Effector memory CD4-positive, alpha-beta T cell (primary cell): ENCODE data around the gene IL1B.
"Not testable (repeated sequence)": the region's sequence is repeated elsewhere in the genome, so short reads cannot be mapped to it uniquely, and the experiment has no call there.

ENCODE experiments used
- DNase-seq, 3 donors: peaks; one replicate each; pipeline ENCODE4 v3.0.0-alpha.2; 2020
- H3K27ac ChIP-seq: 2 replicates; pipeline ENCODE4 v1.7.0; 2013; ENCODE audit warnings: mild to moderate bottlenecking, low read length, moderate library complexity; ENCODE audit not compliant: insufficient read depth, poor library complexity, severe bottlenecking
- H3K27me3 ChIP-seq: replicated peaks from 2 replicates; pipeline ENCODE4 v1.7.0; 2013; ENCODE audit warnings: mild to moderate bottlenecking, low read length; ENCODE audit not compliant: insufficient read depth, control insufficient read depth, poor library complexity, severe bottlenecking
- H3K36me3 ChIP-seq: 2 replicates; pipeline ENCODE4 v1.7.0; 2013; ENCODE audit warnings: mild to moderate bottlenecking, low read length, moderate library complexity; ENCODE audit not compliant: control insufficient read depth, insufficient read depth
- H3K4me1 ChIP-seq: 2 replicates; pipeline ENCODE4 v1.7.0; 2013; ENCODE audit warnings: low read length, mild to moderate bottlenecking; ENCODE audit not compliant: control insufficient read depth, insufficient read depth, poor library complexity, severe bottlenecking
- H3K4me3 ChIP-seq: 2 replicates; pipeline ENCODE4 v1.7.0; 2013; ENCODE audit warnings: low read length, low read depth, mild to moderate bottlenecking; ENCODE audit not compliant: insufficient read depth, poor library complexity, severe bottlenecking
- H3K9me3 ChIP-seq: 2 replicates; pipeline ENCODE4 v1.7.0; 2013; ENCODE audit warnings: mild to moderate bottlenecking, low read length, moderate library complexity; ENCODE audit not compliant: control insufficient read depth

The IL1B gene

GRCh38 chr2:112835536-112836162, 930 bp downstream of the IL1B start:
- H3K4me3 ChIP-seq = no peak overlapping the region
- H3K4me1 ChIP-seq = no peaks in the 10 kb centered on the region
- no peaks in the 10 kb centered on the region for H3K27me3 ChIP-seq
- no peaks in the 10 kb centered on the region for H3K9me3 ChIP-seq
- H3K36me3 ChIP-seq = no peaks in the 10 kb centered on the region
- H3K27ac ChIP-seq = no peak overlapping the region
- DNase-seq = no peak

DNA sequence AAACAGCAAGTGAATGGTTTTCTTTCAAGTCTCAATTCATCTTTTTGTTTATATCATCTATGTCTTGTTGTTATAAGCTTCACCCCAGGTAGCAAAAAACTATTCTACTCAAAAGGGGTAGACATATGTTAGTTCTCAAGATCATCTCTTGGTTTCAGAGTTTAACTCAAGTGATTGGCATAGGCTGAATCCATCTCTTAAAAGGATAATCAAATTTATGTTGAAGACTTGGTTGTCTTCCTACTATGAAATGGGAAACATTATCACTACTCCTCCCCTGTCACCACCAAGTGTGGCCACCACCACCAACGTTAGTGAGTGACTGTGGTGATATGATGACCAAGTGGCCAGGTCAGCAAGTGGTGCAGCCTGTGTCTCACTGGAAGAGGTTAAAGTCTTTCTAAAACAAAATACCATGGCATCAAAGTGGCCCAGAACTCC, 1.5 kb downstream of the IL1B start:
- no peak for DNase-seq
- no peak overlapping the region for H3K27ac ChIP-seq
- no peaks in the 10 kb centered on the region for H3K27me3 ChIP-seq
- no peaks in the 10 kb centered on the region for H3K4me1 ChIP-seq
- H3K9me3 ChIP-seq = no peaks in the 10 kb centered on the region
- no peaks in the 10 kb centered on the region for H3K36me3 ChIP-seq
- no peak overlapping the region for H3K4me3 ChIP-seq

DNA sequence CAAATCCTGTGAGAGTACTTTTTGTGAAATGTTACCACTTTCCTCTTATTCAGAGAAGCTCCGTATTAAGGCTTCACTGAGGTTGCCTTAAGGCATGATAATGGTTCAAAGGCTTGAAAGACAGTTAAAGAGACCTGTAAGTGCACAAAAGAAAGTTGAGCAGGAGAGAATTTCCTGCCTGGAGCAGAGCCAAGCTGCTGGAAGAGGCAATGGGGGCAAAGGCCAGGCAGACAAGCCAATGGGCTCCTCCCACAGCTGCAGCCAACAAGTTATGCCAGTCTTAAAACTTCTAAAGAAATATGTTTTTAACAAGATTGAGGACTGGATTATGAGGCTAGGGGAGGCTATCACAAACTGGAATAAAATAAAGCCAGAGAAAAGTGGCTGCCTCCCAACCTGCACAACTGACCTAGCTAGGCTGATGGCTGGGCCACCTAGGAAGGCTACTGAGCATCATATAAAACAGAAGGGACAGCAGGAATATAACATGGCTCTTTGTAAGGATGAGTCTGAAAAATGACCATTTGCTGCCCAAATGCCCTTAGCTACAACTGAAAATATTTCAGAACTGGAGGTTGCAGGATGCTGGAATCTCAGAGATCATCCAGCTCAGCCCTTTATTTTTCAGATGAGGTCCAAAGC, 2.1 kb downstream of the IL1B start:
- Histone ChIP-seq H3K27ac (no peak overlapping the region), H3K36me3 (no peaks in the 10 kb centered on the region), H3K9me3 (no peaks in the 10 kb centered on the region), H3K27me3 (no peaks in the 10 kb centered on the region), H3K4me3 (no peak overlapping the region), H3K4me1 (no peaks in the 10 kb centered on the region)
- no peak for DNase-seq

DNA sequence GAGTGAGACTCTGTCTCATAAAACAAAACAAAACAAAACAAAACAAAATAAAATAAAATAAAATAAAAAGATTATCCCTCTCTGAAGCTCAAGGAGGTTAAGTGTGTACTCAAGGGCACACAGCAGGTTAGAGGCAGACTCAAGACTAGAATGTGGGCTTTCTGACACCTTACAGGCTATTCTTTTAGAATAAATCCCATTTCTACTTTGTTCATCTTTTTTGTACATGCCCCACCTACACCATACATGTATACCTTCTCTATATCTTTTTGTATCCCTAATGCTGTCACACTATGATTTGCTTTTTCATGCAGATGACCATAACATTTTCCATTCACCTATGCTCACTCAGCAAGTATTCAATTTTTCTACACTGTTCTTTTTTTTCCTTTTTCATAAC, 2.6 kb downstream of the IL1B start:
- Histone ChIP-seq H3K4me3 (no peak overlapping the region), H3K36me3 (no peaks in the 10 kb centered on the region), H3K4me1 (no peaks in the 10 kb centered on the region), H3K9me3 (no peaks in the 10 kb centered on the region), H3K27ac (no peak overlapping the region), H3K27me3 (no peaks in the 10 kb centered on the region)
- DNase-seq = no peak

GRCh38 chr2:112833639-112833931, 3.0 kb downstream of the IL1B start:
- H3K4me3 ChIP-seq, H3K36me3 ChIP-seq, H3K4me1 ChIP-seq, H3K27me3 ChIP-seq, H3K27ac ChIP-seq, H3K9me3 ChIP-seq, DNase-seq: not testable (repeated sequence)

GRCh38 chr2:112832841-112833638, 3.5 kb downstream of the IL1B start:
- Histone ChIP-seq H3K27ac (no peak overlapping the region), H3K4me1 (no peaks in the 10 kb centered on the region), H3K4me3 (no peak overlapping the region), H3K9me3 (no peaks in the 10 kb centered on the region), H3K36me3 (no peaks in the 10 kb centered on the region), H3K27me3 (no peaks in the 10 kb centered on the region)
- DNase-seq = no peak

DNA sequence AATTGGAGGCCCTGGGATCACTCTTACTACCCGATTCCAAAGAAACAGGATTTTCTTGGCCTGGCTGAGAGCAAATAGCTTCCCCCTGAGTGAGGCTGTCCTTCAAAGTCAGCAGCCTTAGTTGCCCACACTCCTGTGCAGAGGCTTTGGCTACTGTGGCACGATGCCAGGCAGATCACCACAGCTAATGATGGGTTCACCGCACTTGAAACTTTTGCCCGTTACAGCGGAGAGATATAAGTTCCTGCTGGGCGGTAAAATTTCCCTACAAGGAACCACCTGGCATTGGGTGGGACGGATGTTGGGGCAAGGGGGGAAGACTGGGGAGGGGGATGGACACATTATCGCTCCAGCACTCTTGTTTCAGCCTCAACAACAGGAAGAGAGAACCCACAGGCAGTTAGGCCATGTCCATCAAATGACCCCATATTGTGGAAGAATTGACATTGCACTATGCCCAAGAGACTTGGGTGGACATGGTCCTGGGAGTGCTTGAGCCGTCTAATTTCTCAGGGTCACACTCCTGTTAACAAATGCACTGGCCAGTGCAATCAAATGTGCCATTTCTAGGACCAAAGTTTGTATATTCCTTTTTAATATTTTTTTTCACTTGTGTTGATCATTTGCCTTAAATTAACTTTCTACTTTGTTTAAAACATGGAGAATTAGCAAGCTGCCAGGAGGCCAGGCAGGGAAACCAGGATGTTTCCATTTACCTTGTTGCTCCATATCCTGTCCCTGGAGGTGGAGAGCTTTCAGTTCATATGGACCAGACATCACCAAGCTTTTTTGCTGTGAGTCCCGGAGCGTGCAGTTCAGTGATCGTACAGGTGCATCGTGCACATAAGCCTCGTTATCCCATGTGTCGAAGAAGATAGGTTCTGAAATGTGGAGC, 4.4 kb downstream of the IL1B start:
- DNase-seq = no peak
- Histone ChIP-seq H3K27ac (no peak overlapping the region), H3K4me1 (no peaks in the 10 kb centered on the region), H3K36me3 (no peaks in the 10 kb centered on the region), H3K4me3 (no peak overlapping the region), H3K9me3 (no peaks in the 10 kb centered on the region), H3K27me3 (no peaks in the 10 kb centered on the region)

GRCh38 chr2:112831513-112831845, 5.1 kb downstream of the IL1B start:
- no peak overlapping the region for H3K4me3 ChIP-seq
- no peaks in the 10 kb centered on the region for H3K27me3 ChIP-seq
- no peak for DNase-seq
- H3K36me3 ChIP-seq = no peaks in the 10 kb centered on the region
- no peaks in the 10 kb centered on the region for H3K9me3 ChIP-seq
- H3K4me1 ChIP-seq = no peaks in the 10 kb centered on the region
- no peak overlapping the region for H3K27ac ChIP-seq

DNA sequence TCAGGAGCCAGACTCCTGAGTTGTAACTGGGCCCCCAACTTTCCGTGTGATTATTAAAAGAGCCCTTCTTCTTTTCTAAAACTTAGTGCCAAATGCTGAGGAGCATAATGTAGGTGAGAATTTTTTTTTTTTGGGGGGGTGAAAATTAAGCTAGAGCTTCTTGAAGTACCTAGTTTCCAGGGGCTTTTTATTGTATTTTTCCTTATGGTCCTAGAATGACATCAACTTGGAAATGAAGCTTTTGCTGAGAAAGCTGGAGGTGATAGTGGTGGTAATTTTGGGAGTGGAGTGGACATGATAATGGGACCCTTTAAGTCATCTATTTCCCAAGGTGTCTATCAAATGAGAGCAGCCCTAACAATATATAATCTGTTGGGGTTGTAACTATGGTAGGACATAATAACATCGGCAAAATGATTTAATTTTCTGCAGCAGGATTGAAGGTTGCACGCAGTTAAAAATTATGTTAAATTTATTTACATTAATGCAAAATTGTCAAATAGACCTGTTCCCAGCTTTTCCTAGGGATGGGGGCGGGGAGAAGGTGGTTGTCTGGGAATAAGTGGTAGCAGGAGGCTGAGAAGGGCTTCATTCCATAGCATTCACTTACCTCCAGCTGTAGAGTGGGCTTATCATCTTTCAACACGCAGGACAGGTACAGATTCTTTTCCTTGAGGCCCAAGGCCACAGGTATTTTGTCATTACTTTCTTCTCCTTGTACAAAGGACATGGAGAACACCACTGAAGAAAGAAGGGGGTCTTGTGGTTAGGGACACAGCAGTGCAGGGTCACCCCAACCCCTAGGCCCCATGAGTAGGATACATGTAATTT, 5.7 kb downstream of the IL1B start:
- no peak for DNase-seq

More for the DNA sequence above, 5.7 kb downstream of the IL1B start:
- Histone ChIP-seq H3K27ac (no peak overlapping the region), H3K4me1 (no peaks in the 10 kb centered on the region), H3K9me3 (no peaks in the 10 kb centered on the region), H3K36me3 (no peaks in the 10 kb centered on the region), H3K27me3 (no peaks in the 10 kb centered on the region), H3K4me3 (no peak overlapping the region)
